GM12878 (cell line): ENCODE data around the gene INSIG1. TPM values are rescaled to one million over a fixed set of nuclear protein-coding genes. Genes with fewer than 3 reads are reported as not detected.
A peak's percentile ranks its signal among the peaks of the same experiment; 100 is the strongest.

Experiments used
- ATAC-seq: fragments of 200-7000 bp; cut with Tn5 transposase; 3 replicates; pipeline ENCODE4 v1.9.1; 2020; ENCODE audit warnings: mild to moderate bottlenecking, moderate library complexity
- BruUV-seq: library from RNA; stranded (reverse); fragments of 400-500 nt; replicated peaks from 2 replicates; lab custom pipeline; 2021; lab: Mats Ljungman, UMichigan
- CTCF ChIA-PET: fragments of 300-600 bp; sonication (Branson Sonifier 250); formaldehyde crosslinking; extraction: SDS; loops from one replicate; lab custom pipeline; 2021; ENCODE audit warnings: inconsistent platforms; lab: Yijun Ruan, JAX
- POLR2A ChIA-PET: fragments of 350-600 bp; formaldehyde crosslinking; extraction: SDS; loops from one replicate; lab custom pipeline; 2021; ENCODE audit warnings: inconsistent platforms; lab: Charles Lee
- RAD21 ChIA-PET: fragments of 300-600 bp; sonication (Branson Sonifier 250); formaldehyde crosslinking; loops from one replicate; lab custom pipeline; 2023; ENCODE audit warnings: antibody characterized with exemption; ENCODE audit not compliant: unreplicated experiment; lab: Charles Lee
- SMC1A ChIA-PET: fragments of 300-600 bp; sonication (Branson Sonifier 250); formaldehyde crosslinking; loops from one replicate; lab custom pipeline; 2023; ENCODE audit not compliant: unreplicated experiment, uncharacterized antibody; lab: Charles Lee
- DNase-seq: peaks from one replicate; pipeline ENCODE4 v3.0.0-alpha.2; 2011; ENCODE audit warnings: low read depth, low spot score
- FAIRE-seq: peaks from 3 replicates; lab custom pipeline; 2011; peaks lifted over from hg19 to GRCh38; lab: Jason Lieb, UNC
- H2AFZ ChIP-seq: 2 replicates; pipeline ENCODE4 v1.6.0; 2011; ENCODE audit warnings: low read depth, low read length, control low read depth; ENCODE audit not compliant: control insufficient read depth
- H3K27ac ChIP-seq: 2 replicates; pipeline ENCODE4 v1.5.1; 2011; ENCODE audit warnings: control low read depth; ENCODE audit not compliant: control insufficient read depth, insufficient read depth
- H3K27me3 ChIP-seq, 2 experiments: replicated peaks in 1 of 2; 2 replicates each; pipeline versions ENCODE4 v1.6.0 to v1.6.1; 2011; ENCODE audit warnings: low read length in 1 of 2; ENCODE audit not compliant: control insufficient read depth in 2 of 2, insufficient read depth in 2 of 2
- H3K36me3 ChIP-seq, 2 experiments: 2 replicates each; pipeline ENCODE4 v1.5.1; 2011; ENCODE audit warnings: low read length in 1 of 2; ENCODE audit not compliant: control insufficient read depth in 2 of 2, insufficient read depth in 2 of 2
- H3K4me1 ChIP-seq: 2 replicates; pipeline ENCODE4 v1.6.1; 2011; ENCODE audit warnings: mild to moderate bottlenecking, low read length, moderate library complexity, mixed read lengths; ENCODE audit not compliant: control insufficient read depth, insufficient read depth
- H3K4me2 ChIP-seq: 2 replicates; pipeline ENCODE4 v1.6.0; 2011; ENCODE audit warnings: control low read depth; ENCODE audit not compliant: control insufficient read depth, insufficient read depth
- H3K4me3 ChIP-seq: fragments of 200-600 bp; sonication (generic); 2 replicates; pipeline ENCODE4 v1.5.1; 2016
- H3K79me2 ChIP-seq: 2 replicates; pipeline ENCODE4 v1.6.0; 2011; ENCODE audit warnings: low read length; ENCODE audit not compliant: control insufficient read depth, insufficient read depth
- H3K9ac ChIP-seq: 2 replicates; pipeline ENCODE4 v1.8.0; 2011; ENCODE audit warnings: low read length, control low read depth, mixed read lengths; ENCODE audit not compliant: control insufficient read depth, insufficient read depth
- H3K9me3 ChIP-seq: replicated peaks from 3 replicates; pipeline ENCODE4 v1.5.1; 2011; ENCODE audit warnings: mild to moderate bottlenecking, low read length; ENCODE audit not compliant: control insufficient read depth, insufficient read depth
- H4K20me1 ChIP-seq: 2 replicates; pipeline ENCODE4 v1.6.0; 2011; ENCODE audit not compliant: control insufficient read depth, insufficient read depth
- BACH1 ChIP-seq: fragments of 450-650 bp; IDR thresholded peaks from 2 replicates; pipeline ENCODE4 v1.6.1; 2017; ENCODE audit warnings: mild to moderate bottlenecking, borderline replicate concordance
- BHLHE40 ChIP-seq, 2 experiments: fragments of 450-650 bp in 1 of 2; IDR thresholded peaks; 2 replicates each; pipeline ENCODE4 v1.6.1; 2011 to 2017; ENCODE audit warnings: low read depth in 2 of 2, borderline replicate concordance in 1 of 2, improper control_type of control experiment in 1 of 2, low read length in 1 of 2, mild to moderate bottlenecking in 1 of 2
- GABPA ChIP-seq: IDR thresholded peaks from 2 replicates; pipeline ENCODE4 v1.6.1; 2014; ENCODE audit warnings: antibody characterized with exemption, low read depth, mild to moderate bottlenecking, inconsistent platforms
- HDGF ChIP-seq: fragments of 450-650 bp; IDR thresholded peaks from 2 replicates; pipeline ENCODE4 v1.6.1; 2016; ENCODE audit warnings: antibody characterized with exemption
- NFYA ChIP-seq: IDR thresholded peaks from 2 replicates; pipeline ENCODE4 v1.6.1; 2011; ENCODE audit warnings: low read depth, mild to moderate bottlenecking, low read length, improper control_type of control experiment, borderline replicate concordance
- PKNOX1 ChIP-seq: fragments of 450-650 bp; IDR thresholded peaks from 2 replicates; pipeline ENCODE4 v1.6.1; 2016; ENCODE audit warnings: mild to moderate bottlenecking
- POLR2A ChIP-seq: IDR thresholded peaks from 2 replicates; pipeline ENCODE4 v1.6.1; 2011; ENCODE audit warnings: low read depth, mild to moderate bottlenecking, low read length
- RAD51 ChIP-seq: fragments of 450-650 bp; IDR thresholded peaks from 2 replicates; pipeline ENCODE4 v1.6.1; 2016; ENCODE audit warnings: moderate library complexity, mild to moderate bottlenecking, inconsistent platforms
- RCOR1 ChIP-seq: conservative IDR thresholded peaks from 2 replicates; pipeline ENCODE4 v1.6.1; 2012; ENCODE audit warnings: low read depth, low read length, improper control_type of control experiment
- RFX5 ChIP-seq: IDR thresholded peaks from 2 replicates; pipeline ENCODE4 v1.6.1; 2011; ENCODE audit warnings: low read depth, low read length, improper control_type of control experiment
- RUNX3 ChIP-seq: IDR thresholded peaks from 2 replicates; pipeline ENCODE4 v1.6.1; 2012; ENCODE audit warnings: low read length, inconsistent platforms
- SMARCA5 ChIP-seq: fragments of 450-650 bp; IDR thresholded peaks from 2 replicates; pipeline ENCODE4 v1.6.1; 2017; ENCODE audit warnings: mild to moderate bottlenecking
- TCF12 ChIP-seq: IDR thresholded peaks from 2 replicates; pipeline ENCODE4 v1.6.1; 2011; ENCODE audit warnings: low read depth, mild to moderate bottlenecking, low read length
- TCF3 ChIP-seq: IDR thresholded peaks from 2 replicates; pipeline ENCODE4 v1.6.1; 2012; ENCODE audit warnings: low read depth, mild to moderate bottlenecking, low read length, borderline replicate concordance; ENCODE audit not compliant: insufficient read depth
- USF2 ChIP-seq: IDR thresholded peaks from 2 replicates; pipeline ENCODE4 v1.6.1; 2011; ENCODE audit warnings: low read depth, low read length, improper control_type of control experiment, borderline replicate concordance
- WGBS: methylation state at CpG from one replicate; pipeline ENCODE4 v1.1.6; 2016; ENCODE audit warnings: low lambda C conversion rate; ENCODE audit not compliant: insufficient replicate concordance, insufficient coverage; ENCODE audit errors: missing lambda C conversion rate; 5-methylcytosine and 5-hydroxymethylcytosine counted together
- in situ Hi-C: fragments of 300-500 bp; cut with MboI; formaldehyde crosslinking; loops from 9 replicates; pipeline ENCODE4 v1.14.3; 2018; ENCODE audit warnings: mixed read lengths
- intact Hi-C: fragments of 100-400 bp; cut with micrococcal nuclease; formaldehyde crosslinking; loops from one replicate; pipeline ENCODE4 v1.14.2; 2022; ENCODE audit not compliant: unreplicated experiment
- polyA plus RNA-seq, 11 experiments: library from polyadenylated mRNA; depleted of rRNA in 4 of 11; unstranded in 6 of 11; stranded (reverse) in 5 of 11; fragments of >200 nt; fragmentation: Nextera tagmentation in 4 of 11; fragmentation: Illumina TruSeq in 1 of 11; extraction: Ambion mirVana in 4 of 11; extraction: Trizol in 1 of 11; gene quantifications; 1 replicate in 1 of 11; 2 replicates in 10 of 11; pipeline versions ENCODE4 v1.2.1 to v1.2.3, GENCODE V29; 2011 to 2016; ENCODE audit warnings: inconsistent platforms in 2 of 11, missing spikeins in 2 of 11, low read depth in 1 of 11
- total RNA-seq, 4 experiments: library from RNA; depleted of rRNA in 3 of 4; stranded (reverse); fragments of >200 nt in 3 of 4; fragmentation: Illumina TruSeq in 1 of 4; extraction: Trizol in 1 of 4; gene quantifications; 2 replicates each; pipeline versions ENCODE4 v1.2.1 to v1.2.3, GENCODE V29; 2013 to 2021
- TF ChIP-seq, protein P1 (sequence below): fragments of 450-650 bp; IDR thresholded peaks from 2 replicates; pipeline ENCODE4 v1.6.1; 2016; ENCODE audit warnings: mild to moderate bottlenecking

Gene INSIG1
- total and polyA plus RNA-seq, 10 of the 15 experiments (the other 5 are each of a cell fraction or from before 2014, with no cell fraction given): 29.6 to 168 (median 91.1) TPM

DNA sequence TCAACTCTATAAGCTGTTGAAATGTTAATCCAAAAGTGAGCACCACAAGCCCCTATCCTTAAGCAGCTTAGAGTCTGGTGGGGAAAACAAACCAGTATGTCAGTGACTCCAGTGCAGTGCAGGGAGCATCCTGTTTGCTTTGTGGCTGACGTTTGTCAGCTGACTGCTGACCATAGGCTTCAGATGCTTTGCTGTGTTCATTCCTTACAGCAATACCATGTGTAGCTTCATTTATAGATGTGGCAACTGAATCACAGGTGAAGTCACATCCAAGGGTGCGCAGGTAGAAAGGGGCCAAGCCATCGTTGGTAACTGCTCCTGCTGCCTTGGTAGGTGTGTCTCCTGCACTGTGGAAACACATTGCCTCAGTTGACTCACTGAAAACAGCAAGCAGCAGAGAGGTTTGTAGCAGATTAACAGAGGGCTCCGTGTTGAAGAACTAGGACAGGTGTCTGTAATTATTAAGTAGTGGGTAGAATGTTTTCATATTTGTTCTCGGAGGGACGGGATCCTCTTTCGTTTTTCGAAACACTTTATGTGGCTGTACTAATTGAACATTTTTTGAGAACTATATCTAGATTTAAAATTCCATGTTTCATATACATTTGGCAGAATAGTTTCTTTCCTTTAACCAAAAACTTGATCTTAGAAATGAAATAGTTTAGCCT is 2.0 kb downstream of the INSIG1 start (continued):
- TF ChIP-seq BHLHE40 (IDR thresholded peaks at IDR 0.05; ENCODE audit: borderline replicate concordance in 1 of 2, low read depth in 2 of 2, low read length in 1 of 2) (peak in 1 of 2 experiments; percentile 30; a peak in 1 of 4 replicates), RUNX3 (peak; percentile 32), SMARCA5 (peak; percentile 71; the same call in 1 of the 2 replicates), RCOR1 (no peak), PKNOX1 (0 out of 2 replicates have a peak, but pooled peaks have one; percentile 12), TCF12 (peak; percentile 68; the same call in 1 of the 2 replicates)

DNA sequence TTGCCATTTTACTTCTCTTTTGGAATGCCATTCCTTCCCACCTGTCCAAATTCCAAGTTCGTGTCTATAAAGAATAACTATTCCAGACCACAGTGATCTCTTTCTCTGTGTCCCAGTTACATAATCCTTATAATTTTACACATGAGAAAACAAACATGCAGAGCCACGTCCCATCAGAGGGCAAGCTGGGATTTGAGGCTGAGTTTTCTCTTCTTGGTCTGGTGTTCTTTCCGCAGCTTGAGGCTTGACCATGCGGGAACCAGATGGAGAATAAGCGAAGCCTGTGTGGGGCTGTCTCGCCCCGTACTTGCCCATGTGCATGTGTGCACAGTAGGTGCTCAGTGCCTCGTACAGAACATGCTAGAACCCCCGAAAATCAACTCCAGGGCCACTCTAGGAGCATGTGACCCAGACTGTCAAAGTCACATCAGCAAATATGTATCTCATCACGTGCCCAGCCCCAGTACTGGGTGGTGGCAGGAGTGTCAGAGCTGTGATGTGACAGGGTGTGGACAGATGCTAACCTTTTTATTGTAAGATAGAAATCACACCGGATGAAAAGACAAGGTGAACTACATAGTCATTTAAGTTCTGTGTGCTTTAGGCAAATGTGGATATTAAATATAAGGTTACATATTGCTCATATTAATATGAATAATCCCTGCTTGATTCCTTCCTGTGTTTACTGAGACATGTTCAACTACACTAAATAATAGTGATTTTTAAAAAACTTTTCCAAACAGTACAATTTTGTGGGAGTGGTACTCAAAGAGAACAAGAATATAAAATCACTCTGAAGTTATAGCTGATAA is 3.2 kb downstream of the INSIG1 start:
- Histone ChIP-seq H3K4me2 (peak overlapping the region; percentile 88), H3K27ac (0 out of 2 replicates have a peak overlapping the region, but pooled peaks have one; percentile 63), H3K27me3 (no peaks in the 10 kb centered on the region), H3K4me3 (peak overlapping the region; percentile 94), H3K4me1 (peaks cover 6% of the 10 kb centered on the region), H3K9me3 (no peaks in the 10 kb centered on the region), H3K79me2 (peaks cover 58% of the 10 kb centered on the region), H2AFZ (no peak overlapping the region), H3K36me3 (peaks cover 10 to 31% of the 10 kb centered on the region in 2 experiments), H3K9ac (peak overlapping the region; percentile 58), H4K20me1 (peaks cover 4% of the 10 kb centered on the region; the same call in 1 of the 2 replicates)
- ATAC-seq (no peak), DNase-seq (no peak), FAIRE-seq (no peak)
- in situ Hi-C loops (no loop called here), intact Hi-C loops (no loop called here)
- BruUV-seq: no TSS peak
- WGBS: 55% methylated on average over 10 of the region's 11 CpGs
- SMC1A ChIA-PET: interaction anchor here (0.7 to 1.8 kb wide), 6 partner anchors 44 to 373 kb away, joined by 3 to 4 read pairs (median 4); no protein-coding TSS in a partner anchor
- CTCF ChIA-PET: interaction anchor here (1.1 to 2.5 kb wide), 4 partner anchors 12 to 373 kb away, joined by 3 to 23 read pairs (median 5); no protein-coding TSS in a partner anchor
- RAD21 ChIA-PET: interaction anchor here (0.9 to 2.0 kb wide), 2 partner anchors 44 to 95 kb away, joined by 3 to 4 read pairs; no protein-coding TSS in a partner anchor
- POLR2A ChIA-PET: no interaction called here
- TF ChIP-seq BACH1 (no peak), TCF3 (no peak), POLR2A (peak; percentile 56), RAD51 (peak; percentile 87), GABPA (no peak), USF2 (peak; percentile 2; the same call in 1 of the 2 replicates), RFX5 (no peak), NFYA (no peak), HDGF (no peak), BHLHE40 (IDR thresholded peaks at IDR 0.05; ENCODE audit: borderline replicate concordance in 1 of 2, low read depth in 2 of 2, low read length in 1 of 2) (peak; percentile 78 to 86)
- TF ChIP-seq, protein P1, sequence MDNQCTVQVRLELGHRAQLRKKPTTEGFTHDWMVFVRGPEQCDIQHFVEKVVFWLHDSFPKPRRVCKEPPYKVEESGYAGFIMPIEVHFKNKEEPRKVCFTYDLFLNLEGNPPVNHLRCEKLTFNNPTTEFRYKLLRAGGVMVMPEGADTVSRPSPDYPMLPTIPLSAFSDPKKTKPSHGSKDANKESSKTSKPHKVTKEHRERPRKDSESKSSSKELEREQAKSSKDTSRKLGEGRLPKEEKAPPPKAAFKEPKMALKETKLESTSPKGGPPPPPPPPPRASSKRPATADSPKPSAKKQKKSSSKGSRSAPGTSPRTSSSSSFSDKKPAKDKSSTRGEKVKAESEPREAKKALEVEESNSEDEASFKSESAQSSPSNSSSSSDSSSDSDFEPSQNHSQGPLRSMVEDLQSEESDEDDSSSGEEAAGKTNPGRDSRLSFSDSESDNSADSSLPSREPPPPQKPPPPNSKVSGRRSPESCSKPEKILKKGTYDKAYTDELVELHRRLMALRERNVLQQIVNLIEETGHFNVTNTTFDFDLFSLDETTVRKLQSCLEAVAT: 0 out of 2 replicates have a peak, but pooled peaks have one; percentile 21
